Fibroblast of upper back skin (primary cell): ENCODE measurements around the gene ARMH1.
A peak's percentile ranks its signal among the peaks of the same experiment; 100 is the strongest.
"Not testable (repeated sequence)": the region's sequence is repeated elsewhere in the genome, so short reads cannot be mapped to it uniquely, and the experiment has no call there.

Experiments used
- DNase-seq: peaks from one replicate; pipeline ENCODE4 v3.0.0-alpha.2; 2013

ARMH1 gene

DNA sequence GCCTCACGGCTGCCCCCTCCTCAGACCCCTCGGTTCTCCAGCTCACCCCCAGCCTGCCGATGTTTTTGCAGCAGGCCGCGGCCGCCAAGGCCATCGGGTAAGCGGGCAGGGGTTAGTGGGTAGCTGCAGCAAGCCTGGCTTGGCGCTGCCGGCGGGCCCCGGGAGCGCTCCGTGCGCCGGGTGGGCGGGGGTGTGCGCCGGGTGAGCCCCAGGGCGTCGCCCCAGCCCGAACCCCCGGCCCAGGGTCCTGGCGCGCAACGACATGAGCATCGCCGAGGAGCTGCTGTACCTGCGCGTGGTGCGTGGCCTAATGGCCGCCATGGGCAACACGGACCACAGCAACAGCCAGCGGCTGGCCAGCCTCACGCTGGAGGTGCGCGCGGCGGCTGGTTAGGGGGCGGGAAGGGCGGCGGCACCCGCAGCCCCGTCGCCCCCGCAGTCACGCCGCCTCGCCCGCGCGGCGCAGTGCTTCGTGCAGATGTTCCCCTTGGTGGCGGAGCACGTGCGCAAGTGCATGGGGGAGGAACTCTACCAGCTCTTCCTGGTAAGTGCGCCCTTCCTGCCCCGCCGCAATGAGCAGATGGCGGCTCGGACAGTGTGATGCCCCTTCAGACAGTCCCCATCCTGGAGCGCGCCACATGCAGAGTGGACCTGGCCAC, 49.9 kb downstream of the ARMH1 start:
- no peak for DNase-seq

DNA sequence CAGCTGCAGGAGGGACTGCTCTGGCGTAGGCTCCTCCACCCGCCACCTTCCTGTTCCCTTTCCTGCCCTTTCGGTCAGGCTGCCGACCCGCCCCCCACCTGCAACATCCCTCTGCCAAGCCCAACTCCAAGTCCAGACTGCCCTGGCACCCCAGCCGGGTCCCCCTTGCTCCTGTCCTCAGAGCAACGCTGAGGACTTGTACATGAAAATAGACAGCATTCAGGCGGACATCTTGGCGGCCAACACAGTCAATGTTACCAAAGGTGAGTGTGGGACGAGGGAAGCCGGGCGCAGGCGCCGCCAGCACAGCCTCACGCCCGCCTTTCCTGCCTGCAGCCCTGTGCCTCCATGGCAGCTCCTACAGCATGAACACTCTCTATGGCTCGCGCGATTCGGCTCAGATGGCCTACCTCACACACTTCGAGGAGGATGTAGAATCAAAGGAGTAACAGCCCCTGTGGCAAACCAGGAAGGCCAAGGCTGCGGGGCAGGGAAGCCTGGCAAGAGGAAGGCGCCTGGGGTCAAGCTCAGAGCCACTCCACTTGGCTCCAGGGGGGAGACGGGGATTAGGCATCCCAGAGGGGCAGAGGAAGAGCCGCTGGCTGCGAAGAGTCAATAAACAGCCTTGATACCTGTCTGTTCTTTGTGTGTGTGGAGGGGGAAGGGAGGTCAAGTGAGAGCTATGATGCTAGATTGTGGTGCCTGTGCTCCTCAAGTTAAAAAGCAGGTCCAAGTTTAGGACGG, 50.6 kb downstream of the ARMH1 start:
- DNase-seq, result no peak

DNA sequence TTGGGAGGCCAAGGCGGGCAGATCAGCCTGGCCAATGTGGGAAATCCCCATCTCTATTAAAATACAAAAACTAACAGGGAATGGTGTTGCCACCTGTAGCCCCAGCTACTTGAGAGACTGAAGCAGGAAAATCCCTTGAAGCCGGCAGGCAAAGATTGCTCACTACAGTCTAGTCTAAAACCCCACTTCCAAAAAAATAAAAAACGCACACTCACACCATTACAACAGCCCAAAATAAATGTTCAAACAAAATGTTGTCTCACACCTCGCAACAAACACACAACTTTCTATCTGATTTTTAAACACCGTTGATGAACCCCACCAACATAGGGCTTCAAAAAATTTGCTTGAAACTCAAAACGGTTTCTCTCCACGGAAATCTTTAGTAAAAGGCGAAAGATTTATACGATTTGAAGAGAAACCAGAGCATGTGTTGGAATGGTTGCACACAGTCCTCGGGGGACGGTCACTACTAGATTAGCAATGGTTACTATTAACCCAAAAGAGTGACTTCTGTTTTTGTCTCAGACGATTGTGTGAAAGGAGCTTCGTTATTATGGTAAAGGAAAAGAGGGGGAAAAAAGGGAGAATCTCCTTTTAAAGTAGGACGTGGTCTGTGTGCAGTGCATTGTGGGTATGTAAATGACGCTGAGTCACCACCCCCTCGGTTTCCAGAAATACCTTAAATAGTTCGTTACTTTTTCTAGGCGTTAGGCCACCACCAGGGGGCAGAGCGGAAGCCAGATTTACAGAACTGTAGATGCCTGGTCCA, 56.4 kb downstream of the ARMH1 start, which contains the start of gene RNU5D-1:
RNU5D-1 (minus strand) TSS at position 430 of the 772 bp plus-strand sequence.
- peak; percentile 98 for DNase-seq

DNA sequence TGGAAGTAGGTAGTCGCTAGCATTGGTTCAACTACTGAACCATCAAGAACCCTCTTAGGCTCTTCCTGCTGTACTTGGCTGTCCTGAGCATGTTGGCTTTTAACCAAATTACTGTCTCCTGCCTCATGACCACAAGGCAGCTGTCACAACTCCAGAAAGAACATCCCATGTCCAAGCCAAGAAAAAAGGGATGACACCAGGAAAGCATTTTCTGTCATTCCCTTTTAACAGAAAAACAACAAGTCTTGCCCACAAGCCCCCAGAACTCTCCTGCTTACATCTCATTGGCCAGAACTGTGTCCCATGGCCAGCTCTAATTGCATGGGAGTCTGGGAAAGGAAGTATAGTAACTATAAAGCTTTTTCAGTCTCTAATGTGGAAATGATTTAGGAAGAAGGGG, 58.9 kb downstream of the ARMH1 start:
- peak; percentile 75 for DNase-seq

DNA sequence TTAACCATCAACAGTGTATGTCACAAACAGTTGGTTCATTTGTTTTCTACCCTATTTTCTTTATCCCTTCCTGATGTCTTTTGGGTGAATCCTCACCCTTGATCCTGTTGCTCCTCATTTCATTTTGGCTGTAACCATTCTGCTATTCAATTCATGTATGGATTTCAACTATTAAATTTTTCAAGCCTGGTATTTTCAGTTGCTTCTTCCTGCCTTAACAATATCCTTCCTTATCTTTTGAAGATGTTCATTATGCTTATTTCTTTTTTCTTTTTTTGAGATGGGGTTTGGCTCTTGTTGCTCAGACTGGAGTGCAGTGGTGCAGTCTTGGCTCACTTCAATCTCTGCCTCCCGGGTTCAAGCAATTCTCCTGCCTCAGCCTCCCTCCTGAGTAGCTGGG, 59.3 kb downstream of the ARMH1 start:
- DNase-seq, result no peak

DNA sequence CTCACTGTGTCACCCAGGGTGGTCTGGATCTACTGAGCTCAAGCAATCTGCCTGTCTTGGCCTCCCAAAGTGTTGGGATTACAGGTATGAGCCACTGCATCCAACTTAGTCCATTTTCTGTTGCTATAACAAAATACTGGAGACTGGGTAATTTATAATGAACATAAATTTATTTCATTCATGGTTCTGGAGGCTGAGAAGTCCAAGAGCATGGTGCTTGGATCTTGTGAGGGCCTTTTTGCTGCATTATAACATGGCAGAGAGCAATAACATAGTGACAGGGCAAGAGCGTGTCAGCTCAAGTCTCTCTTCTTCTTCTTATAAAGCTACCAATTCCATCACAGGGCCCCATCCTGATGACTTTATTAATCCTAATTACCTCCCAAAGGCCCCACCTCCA, 61.5 kb downstream of the ARMH1 start:
- DNase-seq, result no peak

DNA sequence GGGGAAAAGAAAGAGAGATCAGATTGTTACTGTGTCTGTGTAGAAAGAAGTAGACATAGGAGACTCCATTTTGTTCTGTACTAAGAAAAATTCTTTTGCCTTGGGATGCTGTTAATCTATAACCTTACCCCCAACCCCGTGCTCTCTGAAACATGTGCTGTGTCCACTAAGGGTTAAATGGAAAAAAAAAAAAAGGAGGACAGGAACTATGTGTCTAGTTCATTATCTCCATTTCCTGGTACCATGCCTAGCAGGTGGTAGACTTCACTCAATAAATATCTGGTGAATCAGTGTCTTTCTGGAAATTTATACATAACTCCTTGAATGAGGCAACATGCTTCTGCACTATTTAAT, 64.4 kb downstream of the ARMH1 start:
- not testable (repeated sequence) for DNase-seq

DNA sequence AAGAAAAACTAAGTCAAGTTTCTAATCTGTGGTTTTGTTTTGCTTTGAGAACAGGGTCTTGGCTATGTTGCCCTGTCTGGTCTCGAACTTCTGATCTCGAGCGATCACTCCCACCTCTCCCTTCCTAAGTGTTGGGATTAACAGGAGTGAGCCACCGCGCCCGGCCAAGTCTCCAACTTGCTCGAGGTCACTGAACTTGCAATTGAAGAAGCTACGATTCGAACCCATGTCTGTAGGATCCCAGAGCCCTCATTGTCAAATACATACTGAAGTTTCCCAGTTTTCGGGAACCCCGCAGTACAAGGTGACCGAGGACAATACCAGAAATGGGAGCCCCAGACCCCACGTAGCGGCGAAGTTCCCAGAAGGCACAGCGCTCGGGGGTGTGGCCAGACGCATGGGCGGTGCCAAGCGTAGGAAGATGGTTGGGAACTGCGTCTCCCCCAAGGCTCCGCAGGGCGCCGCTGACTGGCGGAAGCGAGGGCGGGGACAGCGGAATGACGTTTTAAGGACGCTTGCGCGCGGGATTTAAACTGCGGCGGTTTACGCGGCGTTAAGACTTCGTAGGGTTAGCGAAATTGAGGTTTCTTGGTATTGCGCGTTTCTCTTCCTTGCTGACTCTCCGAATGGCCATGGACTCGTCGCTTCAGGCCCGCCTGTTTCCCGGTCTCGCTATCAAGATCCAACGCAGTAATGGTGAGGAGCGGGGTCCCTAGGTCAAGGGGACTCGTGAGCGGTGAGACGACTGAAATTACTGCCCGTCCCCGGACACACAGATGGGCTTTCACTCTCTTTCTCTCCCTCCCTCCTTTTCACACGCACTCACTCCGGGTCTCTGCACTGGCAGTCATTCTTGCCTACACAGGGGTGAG, 65.0 kb downstream of the ARMH1 start, which contains the start of gene KIF2C:
KIF2C (plus strand) TSS at position 531 of the 872 bp plus-strand sequence; CDS start at position 627, 96 bp downstream.
- peak; percentile 98 for DNase-seq

DNA sequence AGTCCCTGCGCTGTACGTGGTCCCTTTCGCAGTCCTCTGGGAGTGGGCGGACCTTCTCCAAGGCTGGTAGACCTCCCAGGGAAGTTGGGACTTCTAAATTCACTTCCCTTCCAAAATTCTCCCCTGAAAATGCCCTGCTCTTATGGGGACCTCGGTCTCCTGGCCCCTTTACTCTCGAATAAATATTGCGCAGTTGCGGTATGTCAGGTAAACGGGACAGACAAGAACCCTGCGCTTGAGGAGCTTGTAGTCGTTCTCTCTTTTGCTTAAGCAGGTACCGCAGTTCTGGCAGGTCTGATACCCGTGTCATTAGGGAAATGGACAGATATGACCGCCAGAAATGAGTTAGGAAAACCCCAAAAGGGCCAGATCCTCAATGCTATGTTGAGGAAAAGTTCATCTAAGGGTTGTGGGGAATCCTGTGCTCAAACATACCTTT, 65.7 kb downstream of the ARMH1 start:
- DNase-seq, result no peak

DNA sequence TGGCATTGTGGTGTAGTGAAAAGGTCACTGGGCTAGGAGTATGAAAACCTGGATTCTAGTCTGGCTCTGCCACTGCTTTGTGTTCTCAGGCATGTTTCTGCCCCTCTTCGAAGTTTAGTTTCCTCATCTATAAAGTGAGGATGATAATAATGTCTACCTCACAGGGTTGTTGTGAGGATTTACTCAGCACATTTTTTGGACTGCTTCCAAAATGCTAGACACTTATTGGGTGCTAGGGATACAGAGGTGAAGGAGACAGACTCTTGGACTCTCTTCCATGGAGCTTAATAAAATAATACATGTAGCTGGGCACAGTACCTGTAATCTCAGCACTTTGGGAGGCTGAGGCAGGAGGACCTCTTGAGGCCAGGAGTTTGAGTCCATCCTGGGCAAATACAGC, 68.7 kb downstream of the ARMH1 start:
- DNase-seq, result no peak

DNA sequence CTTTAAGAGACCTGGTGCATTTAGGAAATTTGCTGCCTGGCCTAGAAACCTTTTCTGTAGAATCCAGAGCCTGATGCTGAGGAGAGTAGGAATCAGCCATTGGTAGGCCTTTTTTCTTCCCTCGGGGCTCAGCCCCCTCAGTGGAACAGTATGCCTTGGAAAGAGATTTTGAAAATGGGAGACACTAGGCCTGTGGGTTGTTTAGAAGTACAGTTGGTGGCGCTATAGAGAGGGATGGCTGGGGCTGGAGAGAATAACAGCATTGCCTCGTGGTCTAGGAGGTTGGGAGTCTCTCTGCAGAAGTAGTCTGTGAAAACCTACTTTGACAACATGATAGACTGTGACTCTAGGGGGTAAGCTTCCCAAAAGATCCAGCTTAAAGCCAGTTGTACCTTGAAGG, 73.4 kb downstream of the ARMH1 start:
- DNase-seq, result no peak

DNA sequence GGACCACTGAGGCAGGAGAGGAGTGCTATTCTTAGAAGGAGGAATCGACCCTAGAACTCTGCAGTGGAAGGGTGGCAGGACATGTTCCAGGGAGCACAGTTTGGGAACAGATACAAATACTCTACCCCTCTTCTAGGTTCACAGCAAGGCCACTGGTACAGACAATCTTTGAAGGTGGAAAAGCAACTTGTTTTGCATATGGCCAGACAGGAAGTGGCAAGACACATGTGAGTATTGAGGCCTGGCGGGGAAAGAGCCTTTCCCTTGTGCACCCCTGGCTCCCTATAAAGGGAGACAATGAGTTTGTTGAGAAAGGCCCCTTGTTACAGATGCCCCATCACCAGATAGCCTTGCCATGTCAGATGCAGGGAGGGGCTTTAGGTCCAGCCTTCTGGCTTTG, 82.9 kb downstream of the ARMH1 start:
- DNase-seq, result no peak

DNA sequence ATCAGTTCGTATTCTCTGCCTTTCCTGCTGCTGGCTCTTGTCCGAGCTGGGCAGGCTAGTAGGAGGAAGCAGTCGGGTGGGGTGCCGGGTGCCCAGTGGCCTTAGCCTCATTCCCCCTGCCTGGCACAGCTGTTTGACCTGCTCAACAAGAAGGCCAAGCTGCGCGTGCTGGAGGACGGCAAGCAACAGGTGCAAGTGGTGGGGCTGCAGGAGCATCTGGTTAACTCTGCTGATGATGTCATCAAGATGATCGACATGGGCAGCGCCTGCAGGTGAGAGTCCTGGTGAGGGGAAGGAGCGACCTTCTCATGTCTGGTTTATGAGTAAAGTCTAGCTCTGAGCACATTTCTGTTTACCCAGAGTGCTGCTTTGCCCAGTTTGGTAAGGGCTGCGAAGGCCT, 84.6 kb downstream of the ARMH1 start:
- DNase-seq, result no peak

DNA sequence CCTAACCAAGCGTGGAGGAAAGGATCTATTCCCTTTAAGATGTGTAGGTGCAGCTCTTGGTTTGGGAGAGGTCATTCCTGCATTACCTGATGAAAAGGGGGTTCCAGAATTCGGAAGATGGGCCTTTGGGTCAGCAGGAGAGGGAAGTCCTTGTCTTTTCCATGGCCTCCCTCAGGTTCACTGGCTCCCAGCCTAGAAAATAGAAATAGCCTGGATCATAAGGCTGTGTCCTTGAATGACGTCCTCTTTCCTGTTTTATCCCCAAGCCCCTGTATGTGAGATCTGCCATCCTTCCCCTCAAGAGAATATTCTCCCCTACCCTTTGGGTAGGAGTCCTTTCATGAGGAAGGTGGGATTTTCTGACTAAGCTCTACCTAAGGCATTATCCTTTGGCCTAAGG, 86.4 kb downstream of the ARMH1 start:
- DNase-seq, result no peak

DNA sequence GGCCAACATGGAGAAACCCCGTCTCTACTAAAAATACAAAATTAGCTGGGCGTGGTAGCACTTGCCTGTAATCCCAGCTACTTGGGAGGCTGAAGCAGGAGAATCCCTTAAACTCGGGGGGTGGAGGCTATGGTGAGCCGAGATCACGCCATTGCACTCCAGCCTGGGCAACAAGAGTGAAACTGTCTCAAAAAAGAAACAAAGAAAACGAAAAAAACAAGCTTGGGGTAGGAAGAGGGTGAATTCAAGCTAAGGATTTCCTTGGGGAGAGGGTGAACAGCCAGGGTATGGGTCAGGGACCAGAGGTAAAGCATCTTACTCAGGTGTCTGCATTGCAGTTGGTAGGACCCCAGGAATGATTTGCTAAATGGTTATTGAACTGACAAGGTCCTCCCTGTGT, 91.9 kb downstream of the ARMH1 start:
- DNase-seq, result not testable (repeated sequence)
